Stimulated activated CD8-positive, alpha-beta memory T cell treated with anti-CD3 and anti-CD28 coated beads, Interleukin-2, amount 100 ng/mL, for 1 hour (primary cell): ENCODE data around the gene PGP.

Source experiments
- DNase-seq, 2 donors: peaks; one replicate each; pipeline ENCODE4 v3.0.0-alpha.2; 2020; ENCODE audit warnings: low read depth in 2 of 2

Gene PGP

DNA sequence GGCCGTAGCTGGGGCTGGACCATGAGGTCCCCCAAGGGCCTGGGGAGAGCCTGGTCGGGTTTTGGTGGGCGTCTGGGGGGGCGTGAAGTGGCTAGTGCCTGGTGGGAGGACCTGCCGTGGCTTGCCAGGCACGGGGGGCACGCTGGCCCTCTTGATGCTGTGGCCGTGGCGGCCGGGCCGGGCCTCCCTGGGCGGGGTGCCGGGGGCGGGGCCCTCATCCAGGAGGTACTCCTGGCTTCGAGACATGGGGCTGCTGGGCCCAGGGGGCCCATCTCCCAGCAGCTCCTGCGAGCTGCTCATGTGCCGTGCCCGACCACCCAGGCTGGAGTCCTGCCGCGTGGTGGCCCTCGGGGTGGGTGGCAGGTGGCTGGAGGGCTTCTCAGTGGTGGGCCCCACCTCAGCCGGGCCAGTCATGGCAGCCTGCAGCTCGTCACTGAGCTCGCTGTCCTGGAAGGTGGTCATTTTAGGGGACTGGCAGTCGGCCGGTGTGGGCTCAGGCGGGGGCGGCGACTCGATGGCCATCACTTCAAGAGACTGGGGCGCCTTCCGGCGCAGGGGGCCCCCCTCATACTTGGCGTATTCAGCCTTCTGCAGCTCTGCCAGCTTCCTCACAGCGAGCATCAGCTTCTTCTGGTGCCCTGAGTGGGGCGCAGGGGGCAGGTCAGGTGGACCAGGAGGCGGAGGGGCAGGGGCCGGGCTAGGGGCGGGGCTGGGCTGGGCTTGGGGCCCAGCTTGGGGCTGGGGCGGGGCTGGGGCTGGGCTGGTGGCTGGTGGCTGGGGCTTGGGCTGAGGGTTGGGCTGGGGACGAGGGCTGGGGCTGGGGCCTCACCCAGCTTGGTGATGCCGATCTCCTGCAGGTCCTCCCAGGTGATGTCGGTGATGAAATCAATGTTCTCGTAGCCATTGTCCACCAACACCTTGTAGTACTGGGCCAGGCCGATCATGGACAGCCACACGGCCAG is 33.4 kb downstream of the PGP start:
- DNase-seq = no peak

DNA sequence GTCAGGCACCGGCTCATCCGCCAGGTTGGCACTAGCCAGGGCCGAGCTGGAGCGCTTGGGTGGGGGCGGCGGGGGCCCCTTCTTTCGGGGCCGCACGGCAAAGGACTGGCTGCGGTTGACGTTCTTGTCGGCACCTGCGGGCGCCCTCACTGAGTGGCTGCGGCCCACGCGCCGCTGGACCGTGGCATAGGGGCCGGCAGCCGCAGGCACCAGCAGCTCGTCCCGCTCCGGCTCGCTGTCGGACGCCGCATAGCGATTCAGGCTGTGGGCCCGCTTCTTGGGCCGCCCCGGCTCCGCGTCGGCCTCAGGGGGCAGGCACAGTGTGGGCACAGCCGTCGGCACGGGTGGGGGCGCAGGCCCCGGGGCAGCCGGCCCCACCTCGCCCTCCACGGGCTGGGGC is 34.2 kb downstream of the PGP start:
- DNase-seq = no peak

DNA sequence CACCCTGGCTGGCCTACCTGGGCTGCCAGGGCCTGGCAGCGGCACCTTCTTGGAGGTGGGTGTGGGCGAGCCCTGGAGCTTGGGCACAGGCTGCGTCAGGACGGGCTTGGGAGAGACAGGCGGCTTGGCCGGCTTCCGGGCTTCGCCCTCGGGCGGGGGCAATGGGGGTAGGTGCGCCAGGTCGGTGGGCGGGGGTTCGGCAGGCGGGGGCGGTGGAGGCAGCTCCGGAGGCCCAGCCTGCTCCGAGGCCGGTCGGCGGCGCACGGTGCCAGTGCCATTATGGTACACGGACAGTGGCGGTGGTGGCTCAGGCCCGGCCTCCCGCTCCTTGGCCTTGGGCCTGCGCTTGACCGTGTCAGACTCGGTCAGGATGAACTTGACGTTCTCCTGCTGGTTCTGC is 35.1 kb downstream of the PGP start:
- DNase-seq = no peak

DNA sequence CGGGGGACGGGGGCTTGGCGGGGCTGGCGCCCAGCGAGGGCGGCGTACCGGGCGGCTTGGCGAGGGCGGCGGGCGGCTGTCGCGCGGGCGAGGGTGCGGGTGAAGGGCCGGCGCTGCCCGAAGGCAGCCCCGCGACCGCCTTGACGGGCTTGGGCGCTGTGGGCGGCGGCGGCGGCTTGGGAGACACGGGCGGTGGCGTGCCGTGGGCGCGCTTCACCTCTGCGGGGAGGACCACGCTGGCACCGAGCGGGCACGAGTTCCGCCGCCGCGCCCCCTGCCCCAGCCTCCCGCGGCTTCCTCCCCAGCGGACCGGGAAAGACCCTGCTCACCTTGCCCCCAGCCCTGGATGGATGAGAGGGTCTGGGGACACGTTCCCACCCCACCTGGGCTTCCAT is 35.5 kb downstream of the PGP start:
- no peak for DNase-seq

DNA sequence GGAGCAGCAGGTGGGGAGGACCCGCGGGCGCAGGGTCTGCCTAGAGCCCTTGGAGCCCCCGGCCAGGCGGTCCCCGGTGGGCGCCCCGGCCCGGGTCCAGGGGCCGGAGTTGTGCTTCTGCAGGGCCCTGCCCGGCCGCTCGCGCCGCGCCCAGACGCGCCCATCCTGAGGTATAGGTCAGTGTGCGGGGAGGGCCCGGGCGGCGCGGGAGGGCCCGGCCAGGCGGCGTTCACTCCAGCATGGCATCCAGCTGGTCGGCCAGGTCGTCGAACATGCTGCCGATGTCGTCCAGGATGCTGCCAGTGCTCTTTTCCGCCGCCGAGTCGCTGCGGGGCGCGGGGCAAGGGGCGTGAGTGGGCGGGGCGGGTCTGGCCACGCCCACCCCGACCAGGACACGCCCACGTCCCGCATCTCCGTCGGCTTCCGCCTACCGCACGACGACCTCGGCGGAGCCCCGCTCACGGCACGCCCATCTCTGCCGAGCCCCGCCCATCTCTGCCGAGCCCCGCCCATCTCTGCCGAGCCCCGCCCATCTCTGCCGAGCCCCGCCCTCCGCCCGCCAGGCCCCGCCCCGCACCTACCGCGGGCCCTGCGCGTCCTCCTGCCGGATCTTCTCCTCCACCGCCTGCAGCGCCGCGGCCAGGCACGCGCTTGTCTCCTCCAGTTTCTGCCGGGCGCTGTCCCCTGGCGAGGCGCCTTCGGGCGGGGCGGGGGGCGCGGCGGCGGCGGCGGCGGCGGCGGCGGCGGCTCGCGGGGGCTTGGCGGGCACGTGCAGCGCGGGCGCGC is 36.1 kb downstream of the PGP start:
- DNase-seq = no peak

DNA sequence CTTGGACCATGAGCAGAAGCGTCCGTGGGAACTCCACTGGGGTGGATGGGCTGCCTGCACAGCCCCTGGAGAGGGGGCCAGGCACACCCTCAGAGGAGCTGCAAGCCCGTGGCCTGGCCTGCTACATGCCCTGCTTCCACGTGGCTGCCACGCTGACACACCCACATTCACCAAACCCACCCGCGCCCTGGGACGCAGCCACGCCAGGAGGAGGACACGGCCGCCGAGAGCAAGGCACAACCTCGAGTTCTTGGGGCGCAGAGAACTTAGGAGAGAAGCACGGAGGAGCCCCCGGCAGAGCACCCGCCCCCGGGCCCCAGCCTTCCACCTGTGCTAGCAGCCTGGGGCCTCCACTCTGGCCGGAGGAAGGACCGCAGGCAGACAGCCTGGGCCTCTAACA is 37.1 kb downstream of the PGP start:
- no peak for DNase-seq

DNA sequence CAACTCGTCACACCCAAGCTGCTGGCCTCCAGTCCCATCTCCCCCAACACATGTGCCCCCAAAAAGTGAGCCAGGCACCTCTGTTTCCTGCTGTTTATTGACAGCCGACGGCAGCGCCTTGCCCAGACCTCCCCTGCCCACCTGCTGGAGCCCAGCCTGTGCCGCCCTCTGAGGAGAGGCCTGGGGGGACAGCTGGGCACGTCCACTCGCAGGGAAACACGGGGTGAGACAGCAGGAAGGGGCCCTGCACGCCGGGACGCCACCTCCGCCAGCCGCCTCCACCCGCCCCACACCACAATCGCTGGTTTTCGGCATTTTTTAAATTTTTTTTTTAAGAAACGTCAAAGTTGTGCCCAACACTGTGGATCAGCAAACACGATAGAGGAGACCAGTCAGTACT is 37.5 kb downstream of the PGP start:
- no peak for DNase-seq

DNA sequence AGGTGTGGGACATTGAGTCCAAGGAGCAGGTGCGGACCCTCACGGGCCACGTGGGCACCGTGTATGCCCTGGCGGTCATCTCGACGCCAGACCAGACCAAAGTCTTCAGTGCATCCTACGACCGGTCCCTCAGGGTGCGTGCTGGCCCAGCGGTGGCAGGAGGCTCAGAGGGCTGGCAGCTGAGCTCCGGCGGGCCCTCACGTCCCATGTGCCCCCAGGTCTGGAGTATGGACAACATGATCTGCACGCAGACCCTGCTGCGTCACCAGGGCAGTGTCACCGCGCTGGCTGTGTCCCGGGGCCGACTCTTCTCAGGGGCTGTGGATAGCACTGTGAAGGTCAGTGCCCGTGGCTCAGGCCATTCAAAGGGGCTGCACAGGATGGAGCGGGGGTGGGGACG is 38.6 kb downstream of the PGP start:
- DNase-seq = no peak

DNA sequence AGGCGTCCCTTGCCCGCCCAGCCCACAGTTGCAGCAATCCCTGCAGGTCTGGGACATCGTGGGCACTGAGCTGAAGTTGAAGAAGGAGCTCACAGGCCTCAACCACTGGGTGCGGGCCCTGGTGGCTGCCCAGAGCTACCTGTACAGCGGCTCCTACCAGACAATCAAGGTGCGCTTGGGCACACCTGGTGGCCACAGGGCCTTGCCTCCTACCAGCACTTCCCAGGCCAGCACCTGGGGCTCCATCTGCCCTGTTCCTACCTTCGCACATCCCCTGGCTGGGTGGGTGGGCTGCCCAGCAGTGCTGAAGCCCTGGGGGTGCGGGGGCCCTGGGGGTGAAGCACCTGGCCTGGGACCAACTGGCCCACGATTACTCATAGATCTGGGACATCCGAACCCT is 39.2 kb downstream of the PGP start:
- DNase-seq = no peak

DNA sequence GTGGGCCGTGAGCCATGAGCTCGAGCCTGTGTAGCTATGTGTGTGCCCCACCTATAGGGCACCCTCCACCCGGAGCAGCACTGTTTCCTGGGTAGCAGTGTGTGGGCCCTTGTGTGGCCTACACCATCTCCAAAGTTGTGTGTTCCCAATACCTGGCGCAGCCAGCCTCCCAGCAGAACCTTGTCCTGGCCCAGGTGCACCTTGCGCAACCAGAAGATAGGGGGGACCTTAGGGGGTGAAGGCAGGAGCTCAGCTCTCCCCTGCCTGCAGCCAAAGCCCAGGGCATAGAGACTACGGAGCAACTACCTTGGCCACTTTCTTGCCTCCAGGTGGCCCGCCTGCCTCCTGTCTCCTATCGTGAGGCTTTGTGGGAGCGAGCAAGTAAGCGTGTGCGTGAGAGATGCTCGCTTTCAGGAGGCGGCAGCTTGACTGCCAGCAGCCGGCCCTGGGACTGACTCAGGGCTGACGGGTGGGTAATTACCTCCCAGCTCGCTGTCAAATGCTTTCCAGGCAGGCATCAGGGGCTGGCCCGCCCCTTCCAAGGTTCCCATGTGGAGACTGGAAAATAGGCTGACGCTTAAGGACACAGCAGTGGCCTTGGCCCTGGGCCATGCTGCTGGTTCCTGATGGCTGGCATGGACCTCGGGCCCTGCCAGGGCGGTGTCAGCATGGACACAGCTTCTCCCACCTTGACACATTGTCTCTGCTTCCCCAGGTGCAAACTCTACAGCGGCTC is 40.1 kb downstream of the PGP start:
- DNase-seq = no peak

DNA sequence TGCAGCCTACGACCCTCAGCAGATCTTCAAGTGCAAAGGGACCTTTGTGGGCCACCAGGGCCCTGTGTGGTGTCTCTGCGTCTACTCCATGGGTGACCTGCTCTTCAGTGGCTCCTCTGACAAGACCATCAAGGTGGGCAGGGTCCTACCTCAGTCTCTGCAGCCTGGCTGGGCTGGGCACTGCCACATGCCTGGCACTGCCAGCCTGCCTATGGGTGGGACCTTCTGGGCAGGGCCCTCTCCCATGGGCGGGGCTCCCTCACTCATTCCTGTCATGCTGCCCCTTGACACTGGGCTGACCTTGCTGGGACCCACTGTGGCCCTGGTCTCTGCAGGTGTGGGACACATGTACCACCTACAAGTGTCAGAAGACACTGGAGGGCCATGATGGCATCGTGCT is 40.7 kb downstream of the PGP start:
- DNase-seq = no peak

DNA sequence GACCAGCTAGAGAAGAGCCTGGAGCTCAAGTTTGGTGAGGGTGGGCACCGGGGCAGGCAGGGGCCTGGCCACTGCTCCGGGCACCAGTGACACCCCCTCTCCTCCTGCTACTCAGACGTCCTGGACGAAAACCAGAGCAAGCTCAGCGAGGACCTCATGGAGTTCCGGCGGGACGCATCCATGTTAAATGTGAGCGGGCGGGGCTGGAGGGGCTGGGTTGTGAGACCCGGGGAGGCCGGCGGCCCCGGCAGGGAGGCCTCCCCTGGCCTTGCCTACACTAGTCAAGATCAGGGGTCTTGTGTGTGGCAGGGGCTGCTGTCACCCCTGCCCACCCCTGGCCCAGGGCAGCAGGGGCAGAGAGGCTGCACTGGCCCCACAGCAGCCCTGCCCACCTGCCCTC is 41.3 kb downstream of the PGP start:
- DNase-seq = no peak

DNA sequence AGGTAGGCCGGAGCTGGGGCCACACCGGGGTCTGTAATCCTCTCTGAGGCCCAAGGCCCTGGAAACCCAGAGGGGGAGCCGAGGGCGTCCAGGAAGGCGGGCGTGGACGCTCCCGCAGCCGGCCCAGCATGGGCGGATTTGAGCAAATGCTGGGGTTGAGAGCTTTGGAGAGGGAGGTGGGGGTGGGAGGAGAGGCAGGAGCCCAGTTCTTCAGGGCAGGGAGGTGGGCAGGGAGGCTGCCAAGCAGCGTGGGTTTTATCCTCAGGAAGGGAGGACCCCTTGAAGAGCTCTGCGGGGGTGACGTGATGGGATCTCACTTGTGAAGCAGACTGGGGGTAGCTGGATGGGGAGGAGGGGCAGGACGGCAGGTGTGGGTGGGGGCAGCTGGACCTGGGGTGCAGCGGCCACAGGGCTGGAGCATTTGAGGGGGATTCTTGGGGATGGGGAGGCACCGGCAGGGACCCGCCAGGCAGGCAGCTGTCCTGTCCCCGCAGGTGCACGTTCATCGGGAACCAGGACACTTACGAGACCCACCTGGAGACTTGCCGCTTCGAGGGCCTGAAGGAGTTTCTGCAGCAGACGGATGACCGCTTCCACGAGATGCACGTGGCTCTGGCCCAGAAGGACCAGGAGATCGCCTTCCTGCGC is 41.8 kb downstream of the PGP start:
- no peak for DNase-seq

DNA sequence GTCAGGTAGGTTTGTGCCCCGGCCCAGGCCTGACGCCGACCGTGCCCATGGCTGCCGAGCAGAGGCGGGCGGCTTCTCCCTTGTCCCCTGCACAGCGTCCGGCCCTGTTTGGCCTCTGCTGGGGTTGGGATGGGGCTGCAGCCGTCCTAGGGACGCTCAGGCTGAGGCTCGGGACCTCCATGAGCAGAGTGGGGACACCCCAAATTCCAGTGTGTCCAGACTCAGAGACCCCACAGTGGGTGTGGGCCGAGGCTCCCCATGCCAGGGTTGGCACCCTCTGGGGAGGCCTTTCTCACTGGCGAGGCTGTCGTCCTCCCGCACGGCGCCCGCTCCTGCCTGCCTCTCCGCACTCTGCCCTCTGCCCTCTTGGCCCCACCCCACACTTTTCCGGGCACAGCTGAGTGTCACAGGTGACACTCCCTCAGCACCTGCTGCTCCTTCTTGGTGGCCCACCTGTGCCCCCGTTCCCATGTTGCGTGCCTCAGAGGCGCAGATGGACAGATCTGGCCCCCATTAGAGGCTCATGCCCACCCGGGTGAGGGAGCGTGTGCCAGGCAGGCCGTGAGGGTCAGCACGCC is 43.0 kb downstream of the PGP start:
- no peak for DNase-seq

DNA sequence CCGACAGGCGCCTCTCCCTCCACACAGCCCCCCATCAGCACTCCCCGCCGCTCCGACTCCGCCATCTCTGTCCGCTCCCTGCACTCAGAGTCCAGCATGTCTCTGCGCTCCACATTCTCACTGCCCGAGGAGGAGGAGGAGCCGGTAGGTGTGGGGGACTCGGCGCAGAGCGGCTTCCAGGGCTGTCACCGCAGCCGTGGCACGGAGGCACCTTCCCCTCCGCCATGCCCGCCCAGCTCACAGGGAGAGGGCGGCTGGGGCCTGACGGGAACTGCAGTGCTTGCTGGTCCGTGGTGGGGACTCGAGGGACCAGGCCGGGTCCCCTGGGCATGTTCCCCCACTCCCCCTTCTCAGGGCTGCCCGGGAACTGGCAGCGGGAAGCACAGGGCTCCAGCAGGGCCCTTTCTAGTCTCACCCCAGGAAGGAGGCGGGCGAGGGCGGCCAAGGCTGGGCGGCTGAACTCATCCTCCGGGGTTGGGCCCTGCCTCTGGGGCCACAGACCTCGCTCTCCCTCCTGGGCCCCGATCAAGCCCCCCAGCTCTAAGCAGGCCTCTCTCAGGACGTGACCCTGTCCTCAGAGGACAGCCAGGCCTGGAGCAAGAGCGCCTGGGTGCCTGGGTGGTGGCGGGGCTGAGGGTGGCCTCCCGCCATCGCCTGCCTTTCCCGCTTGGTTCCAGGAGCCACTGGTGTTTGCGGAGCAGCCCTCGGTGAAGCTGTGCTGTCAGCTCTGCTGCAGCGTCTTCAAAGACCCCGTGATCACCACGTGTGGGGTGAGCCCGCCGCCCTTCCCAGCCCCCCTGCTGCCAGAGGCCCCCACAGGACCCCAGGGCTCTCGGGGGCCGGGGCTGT is 43.8 kb downstream of the PGP start:
- DNase-seq = no peak

DNA sequence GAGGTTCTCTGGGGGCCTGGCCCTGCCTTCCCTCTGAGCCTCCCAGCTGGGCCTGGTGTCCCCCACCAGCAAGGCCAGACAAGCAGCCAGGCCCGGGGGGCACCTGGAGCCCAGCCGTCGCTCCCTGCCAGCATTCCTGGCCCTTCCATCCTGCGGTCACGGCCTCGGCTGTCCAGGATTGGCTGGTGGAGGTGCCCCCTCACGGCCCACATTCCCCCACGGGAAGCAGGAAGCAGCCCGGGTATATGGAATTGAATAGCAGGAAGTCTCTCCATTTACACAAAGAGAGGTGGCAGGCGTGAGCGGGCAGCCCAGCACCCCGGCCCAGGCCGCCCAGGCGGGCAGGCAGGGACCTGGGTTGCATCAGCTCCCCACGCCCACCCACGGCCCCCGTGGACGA is 44.6 kb downstream of the PGP start:
- no peak for DNase-seq

DNA sequence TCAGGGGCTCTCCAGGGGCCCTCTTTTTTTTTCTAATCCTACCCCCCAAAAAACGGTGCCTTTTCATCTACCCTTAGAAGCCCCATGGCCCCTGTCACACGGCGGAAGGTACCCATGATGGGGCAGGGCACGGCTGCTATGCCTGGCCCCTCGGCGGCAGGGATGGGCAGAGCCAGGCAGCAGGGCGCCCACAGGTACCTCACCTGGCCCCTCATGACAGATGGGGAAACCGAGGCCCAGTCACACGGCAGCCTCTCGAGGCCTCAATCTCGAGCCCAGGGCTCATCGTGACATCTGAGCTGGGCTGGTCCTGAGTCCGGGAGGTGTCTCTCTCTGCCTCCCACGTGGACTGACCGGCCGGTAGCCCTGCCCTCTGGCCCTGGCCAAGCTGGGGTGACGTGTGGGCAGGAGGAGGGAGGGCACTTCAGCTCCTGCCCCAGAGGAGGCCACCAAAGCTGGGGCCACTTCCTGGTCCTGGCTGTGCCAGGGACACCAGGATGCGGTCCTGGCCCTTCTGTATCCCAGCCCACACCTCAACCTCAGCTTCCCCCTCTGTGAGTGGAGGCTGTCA is 47.5 kb downstream of the PGP start:
- no peak for DNase-seq

DNA sequence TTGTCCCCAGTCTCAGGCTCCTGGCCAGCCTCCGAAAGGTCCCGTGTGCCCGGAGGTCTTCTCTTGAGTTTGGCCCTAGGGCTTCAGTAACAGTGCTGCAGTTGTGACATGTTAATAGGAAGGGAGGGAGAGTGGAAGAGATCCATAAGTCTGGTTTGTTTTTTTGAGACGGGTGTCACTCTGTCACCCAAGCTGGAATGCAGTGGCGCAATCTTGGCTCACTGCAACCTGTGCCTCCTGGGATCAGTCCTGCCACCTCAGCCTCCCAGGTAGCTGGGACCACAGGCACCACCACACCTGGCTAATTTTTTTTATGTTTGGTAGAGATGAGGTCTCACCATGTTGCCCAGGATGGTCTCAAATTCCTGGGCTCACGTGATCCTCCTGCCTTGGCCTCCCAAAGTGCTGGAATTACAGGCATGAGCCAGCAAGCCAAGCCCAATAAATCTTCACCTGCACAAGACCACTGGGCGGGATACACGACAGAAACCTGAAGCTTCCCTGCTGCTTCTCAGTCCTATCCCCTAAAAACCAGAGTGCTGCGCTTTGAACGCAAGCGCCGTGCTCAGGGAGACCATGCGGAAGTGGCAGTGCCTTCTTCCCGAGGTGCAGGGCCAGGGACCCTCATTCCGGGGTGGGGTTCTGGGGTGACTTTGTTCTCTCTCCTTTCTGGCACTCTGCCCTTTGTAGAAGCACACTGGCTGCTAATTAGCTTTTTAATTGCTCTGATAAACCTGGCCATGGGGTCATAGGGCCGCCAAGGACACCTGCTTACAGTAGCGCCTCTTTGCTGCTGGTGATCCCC is 48.2 kb downstream of the PGP start:
- no peak for DNase-seq

DNA sequence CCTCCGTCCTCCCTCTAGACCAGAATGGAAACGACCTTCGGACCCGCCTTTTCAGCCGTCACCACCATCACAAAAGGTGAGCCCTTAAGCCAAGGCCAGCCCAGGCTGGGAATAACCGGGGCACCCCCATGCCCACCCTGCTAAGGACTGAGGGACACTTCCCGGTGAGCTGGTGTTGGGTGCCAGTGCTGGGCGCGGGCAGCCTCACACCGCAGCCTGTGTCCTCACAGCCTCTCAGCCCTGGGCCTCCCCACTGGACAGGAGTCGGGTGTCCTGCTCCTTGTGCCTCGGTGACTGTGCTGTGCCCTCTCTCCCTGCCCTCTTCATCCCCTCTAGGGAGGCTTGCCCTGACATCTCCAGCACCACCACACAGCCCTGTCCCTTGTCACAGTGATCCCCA is 48.8 kb downstream of the PGP start:
- DNase-seq = no peak
